ENCODE data around the gene KIAA1217. TPM values are rescaled to one million over a fixed set of nuclear protein-coding genes. Genes with fewer than 3 reads are reported as not detected.
A peak's percentile ranks its signal among the peaks of the same experiment; 100 is the strongest.

Gene KIAA1217
- total and polyA plus RNA-seq, 9 of the 15 experiments (the other 6 are each of a cell fraction or from before 2014, with no cell fraction given): 0.04 TPM; not detected in 8

DNA sequence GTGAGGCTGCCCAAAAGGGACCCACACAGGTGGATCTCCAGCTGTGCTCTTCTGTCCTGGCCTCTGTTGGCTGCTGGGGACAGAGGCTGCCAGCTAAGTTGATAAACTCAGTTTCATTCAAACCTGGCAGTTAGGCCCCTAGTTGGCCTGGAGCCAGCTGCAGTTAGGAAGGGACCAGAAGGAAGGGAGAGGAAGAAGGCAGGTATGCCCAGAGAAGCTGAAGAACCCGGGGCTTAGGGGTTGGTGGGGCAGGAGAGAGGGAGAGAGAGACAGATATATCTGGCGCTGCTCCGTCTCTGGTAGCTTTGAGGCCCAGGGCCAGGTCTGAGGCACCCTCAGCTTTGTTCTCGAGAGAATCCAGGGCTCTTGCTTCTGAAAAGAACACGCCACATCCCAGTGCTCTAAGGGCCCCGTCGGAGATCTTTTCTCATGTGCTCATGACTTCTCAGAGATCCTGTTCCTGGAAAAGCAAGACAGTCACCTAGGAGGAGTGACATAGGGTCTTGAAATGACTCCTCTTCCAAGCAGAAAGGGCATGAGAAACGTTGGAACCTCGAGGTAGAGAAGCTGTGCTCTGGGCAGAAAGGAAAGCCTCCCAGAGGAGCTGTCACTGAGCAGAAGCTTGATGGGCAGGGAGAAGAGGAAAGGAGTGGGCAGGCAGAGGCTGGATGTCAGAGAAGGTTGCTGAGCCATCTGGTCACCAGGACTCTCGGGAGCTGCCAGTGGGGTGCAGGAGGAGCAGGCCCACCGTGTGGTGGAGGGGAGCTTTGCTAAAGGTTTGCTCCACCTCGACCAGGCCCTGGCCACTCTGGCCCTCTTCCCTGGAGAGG, 361.1 kb downstream of the KIAA1217 start:
- peak; percentile 53 for ATAC-seq
- TF ChIP-seq FOSL1 (tag; conservative IDR thresholded peaks at IDR 0.05): 0 out of 2 replicates have a peak, but pooled peaks have one; percentile 12
- no peak for TF ChIP-seq TOE1 (IDR thresholded peaks at IDR 0.05; ENCODE audit: borderline replicate concordance)
- no peak for TF ChIP-seq TOE1 (CRISPR knock-in tag; IDR thresholded peaks at IDR 0.05; ENCODE audit: borderline replicate concordance, low read depth)
- TF ChIP-seq, protein P1, sequence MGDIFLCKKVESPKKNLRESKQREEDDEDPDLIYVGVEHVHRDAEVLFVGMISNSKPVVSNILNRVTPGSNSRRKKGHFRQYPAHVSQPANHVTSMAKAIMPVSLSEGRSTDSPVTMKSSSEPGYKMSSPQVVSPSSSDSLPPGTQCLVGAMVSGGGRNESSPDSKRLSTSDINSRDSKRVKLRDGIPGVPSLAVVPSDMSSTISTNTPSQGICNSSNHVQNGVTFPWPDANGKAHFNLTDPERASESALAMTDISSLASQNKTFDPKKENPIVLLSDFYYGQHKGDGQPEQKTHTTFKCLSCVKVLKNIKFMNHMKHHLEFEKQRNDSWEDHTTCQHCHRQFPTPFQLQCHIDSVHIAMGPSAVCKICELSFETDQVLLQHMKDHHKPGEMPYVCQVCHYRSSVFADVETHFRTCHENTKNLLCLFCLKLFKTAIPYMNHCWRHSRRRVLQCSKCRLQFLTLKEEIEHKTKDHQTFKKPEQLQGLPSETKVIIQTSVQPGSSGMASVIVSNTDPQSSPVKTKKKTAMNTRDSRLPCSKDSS (IDR thresholded peaks at IDR 0.05; ENCODE audit: low read depth, partially characterized antibody): no peak
- TF ChIP-seq, protein P2, sequence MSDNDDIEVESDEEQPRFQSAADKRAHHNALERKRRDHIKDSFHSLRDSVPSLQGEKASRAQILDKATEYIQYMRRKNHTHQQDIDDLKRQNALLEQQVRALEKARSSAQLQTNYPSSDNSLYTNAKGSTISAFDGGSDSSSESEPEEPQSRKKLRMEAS (CRISPR knock-in tag; IDR thresholded peaks at IDR 0.05): peak; percentile 15; the same call in 1 of the 2 replicates
- TF ChIP-seq, protein P3, sequence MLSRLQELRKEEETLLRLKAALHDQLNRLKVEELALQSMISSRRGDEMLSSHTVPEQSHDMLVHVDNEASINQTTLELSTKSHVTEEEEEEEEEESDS (CRISPR knock-in tag; IDR thresholded peaks at IDR 0.05): no peak
- no peak for TF ChIP-seq SRF (CRISPR knock-in tag; IDR thresholded peaks at IDR 0.05)
- no peak for TF ChIP-seq DIDO1 (tag; IDR thresholded peaks at IDR 0.05; ENCODE audit: low read depth)
- TF ChIP-seq MAFK (IDR thresholded peaks at IDR 0.05; ENCODE audit: low read length): no peak
- TF ChIP-seq, protein P4, sequence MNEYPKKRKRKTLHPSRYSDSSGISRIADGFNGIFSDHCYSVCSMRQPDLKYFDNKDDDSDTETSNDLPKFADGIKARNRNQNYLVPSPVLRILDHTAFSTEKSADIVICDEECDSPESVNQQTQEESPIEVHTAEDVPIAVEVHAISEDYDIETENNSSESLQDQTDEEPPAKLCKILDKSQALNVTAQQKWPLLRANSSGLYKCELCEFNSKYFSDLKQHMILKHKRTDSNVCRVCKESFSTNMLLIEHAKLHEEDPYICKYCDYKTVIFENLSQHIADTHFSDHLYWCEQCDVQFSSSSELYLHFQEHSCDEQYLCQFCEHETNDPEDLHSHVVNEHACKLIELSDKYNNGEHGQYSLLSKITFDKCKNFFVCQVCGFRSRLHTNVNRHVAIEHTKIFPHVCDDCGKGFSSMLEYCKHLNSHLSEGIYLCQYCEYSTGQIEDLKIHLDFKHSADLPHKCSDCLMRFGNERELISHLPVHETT (CRISPR knock-in tag; conservative IDR thresholded peaks at IDR 0.05 in 1 of 2, IDR thresholded peaks at IDR 0.05 in 1 of 2): peak in 1 of 2 experiments; percentile 10; a peak in 1 of 4 replicates
- TF ChIP-seq, protein P5, sequence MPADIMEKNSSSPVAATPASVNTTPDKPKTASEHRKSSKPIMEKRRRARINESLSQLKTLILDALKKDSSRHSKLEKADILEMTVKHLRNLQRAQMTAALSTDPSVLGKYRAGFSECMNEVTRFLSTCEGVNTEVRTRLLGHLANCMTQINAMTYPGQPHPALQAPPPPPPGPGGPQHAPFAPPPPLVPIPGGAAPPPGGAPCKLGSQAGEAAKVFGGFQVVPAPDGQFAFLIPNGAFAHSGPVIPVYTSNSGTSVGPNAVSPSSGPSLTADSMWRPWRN (IDR thresholded peaks at IDR 0.05; ENCODE audit: low read depth): no peak
- no peak for TF ChIP-seq ZNF133 (CRISPR knock-in tag; IDR thresholded peaks at IDR 0.05)
- no peak for TF ChIP-seq STAT5B (CRISPR knock-in tag; IDR thresholded peaks at IDR 0.05)
- peak; percentile 97 for TF ChIP-seq NFIC (IDR thresholded peaks at IDR 0.05)

More for the DNA sequence above, 361.1 kb downstream of the KIAA1217 start:
- Histone ChIP-seq H3K27ac (ENCODE audit: extremely low read depth, low read depth, low read length) (peak overlapping the region; percentile 95), H3K79me2 (ENCODE audit: control insufficient read depth, insufficient read depth, low read length) (no peaks in the 10 kb centered on the region; the same call in 2 of the 3 replicates), H4K20me1 (replicated peaks; ENCODE audit: control insufficient read depth, insufficient read depth, low read length) (no peaks in the 10 kb centered on the region), H3K36me3 (ENCODE audit: control insufficient read depth, insufficient read depth, low read length) (no peaks in the 10 kb centered on the region), H3K4me3 (peak overlapping the region; percentile 19; the same call in 1 of the 2 replicates), H3K4me2 (ENCODE audit: insufficient read depth, low read length) (peak overlapping the region; percentile 68), H3K9me1 (ENCODE audit: control insufficient read depth, insufficient read depth, low read length) (no peaks in the 10 kb centered on the region), H2AFZ (ENCODE audit: low read depth, low read length) (peak overlapping the region; percentile 92), H3K9ac (ENCODE audit: insufficient read depth in 1 of 2, low read depth in 2 of 2, low read length in 2 of 2) (peak overlapping the region; percentile 74 to 87), H3K27me3 (ENCODE audit: control insufficient read depth in 2 of 2, insufficient read depth in 2 of 2, low read length in 2 of 2) (no peaks in the 10 kb centered on the region), H3K4me1 (replicated peaks in 1 of 2; ENCODE audit: control insufficient read depth in 2 of 2, insufficient read depth in 2 of 2, low read length in 2 of 2) (peaks cover 39 to 48% of the 10 kb centered on the region in 2 experiments), H3K9me3 (replicated peaks; ENCODE audit: control insufficient read depth, insufficient read depth, low read depth, low read length) (no peaks in the 10 kb centered on the region)
- WGBS (ENCODE audit: insufficient coverage, low coverage, missing lambda C conversion rate): 9% methylated on average over 11 of the region's 12 CpGs
- CTCF ChIA-PET (ENCODE audit: low intra/inter-chr PET ratio): no interaction called here
- BruUV-seq (replicated peaks): TSS peak; percentile 84
- peak; percentile 27 to 73 (median 38) for DNase-seq (ENCODE audit: extremely low read depth in 1 of 4, low spot score in 3 of 4)
- intact Hi-C loops (cut with micrococcal nuclease) (no loop called here), in situ Hi-C loops (cut with MboI) (no loop called here)
- peak; percentile 54 for FAIRE-seq
- POLR2A ChIA-PET: interaction anchor here (0.5 to 1.9 kb wide), 7 partner anchors 8 to 563 kb away, joined by 3 to 12 read pairs (median 3); no protein-coding TSS in a partner anchor
